Subcutaneous abdominal adipose tissue (tissue), 5 donors: Measurements from ENCODE around the gene LSM7.

ENCODE experiments used
- H3K27ac ChIP-seq: one replicate; pipeline ENCODE4 v1.7.0; 2013; ENCODE audit warnings: low read depth, mild to moderate bottlenecking, inconsistent platforms, low read length, moderate library complexity
- H3K27me3 ChIP-seq, 5 donors: one replicate each; pipeline ENCODE4 v1.7.0; 2013; ENCODE audit warnings: low read length in 5 of 5, inconsistent platforms in 1 of 5; ENCODE audit not compliant: control insufficient read depth in 5 of 5, insufficient read depth in 4 of 5
- H3K36me3 ChIP-seq, 5 donors: one replicate each; pipeline ENCODE4 v1.7.0; 2013; ENCODE audit warnings: low read length in 5 of 5; ENCODE audit not compliant: control insufficient read depth in 5 of 5, insufficient read depth in 5 of 5
- H3K4me1 ChIP-seq, 5 donors: one replicate each; pipeline ENCODE4 v1.7.0; 2013; ENCODE audit warnings: low read length in 5 of 5, mild to moderate bottlenecking in 3 of 5, moderate library complexity in 1 of 5; ENCODE audit not compliant: control insufficient read depth in 5 of 5, insufficient read depth in 5 of 5
- H3K4me3 ChIP-seq, 5 donors: one replicate each; pipeline ENCODE4 v1.7.0; 2013; ENCODE audit warnings: low read length in 5 of 5, low read depth in 1 of 5
- H3K9ac ChIP-seq, 5 donors: one replicate each; pipeline ENCODE4 v1.7.0; 2013; ENCODE audit warnings: low read length in 5 of 5, mild to moderate bottlenecking in 4 of 5, moderate library complexity in 3 of 5
- H3K9me3 ChIP-seq, 5 donors: one replicate each; pipeline ENCODE4 v1.7.0; 2013; ENCODE audit warnings: low read length in 5 of 5; ENCODE audit not compliant: control insufficient read depth in 5 of 5
- donor health status: healthy.
- donor health status: healthy.
- donor health status: healthy.
- donor health status: healthy.
- donor health status: healthy.

The LSM7 gene

GRCh38 chr19:2278459-2279158, 49.8 kb downstream of the LSM7 start:
- Histone ChIP-seq H3K36me3 (peaks cover 0 to 17% (median 9%) of the 10 kb centered on the region in 5 donors), H3K9me3 (no peaks in the 10 kb centered on the region), H3K9ac (no peak overlapping the region), H3K27me3 (no peaks in the 10 kb centered on the region), H3K4me3 (no peak overlapping the region), H3K4me1 (peaks cover 0 to 42% (median 30%) of the 10 kb centered on the region in 5 donors), H3K27ac (no peak overlapping the region)

- Histone ChIP-seq H3K4me1 (peaks cover 0 to 51% (median 41%) of the 10 kb centered on the region in 5 donors), H3K4me3 (no peak overlapping the region), H3K9me3 (no peaks in the 10 kb centered on the region), H3K27me3 (no peaks in the 10 kb centered on the region), H3K27ac (no peak overlapping the region), H3K9ac (no peak overlapping the region), H3K36me3 (peaks cover 0 to 23% (median 12%) of the 10 kb centered on the region in 5 donors)
These were observed 51.2 kb downstream of the LSM7 start for GRCh38 chr19:2277138-2277537.

- H3K4me3 ChIP-seq = peak overlapping the region in 1 of 5 donors; percentile 22
- no peak overlapping the region for H3K9ac ChIP-seq
- H3K27me3 ChIP-seq = no peaks in the 10 kb centered on the region
- peaks cover 3 to 51% (median 46%) of the 10 kb centered on the region in 5 donors for H3K4me1 ChIP-seq
- H3K27ac ChIP-seq = no peak overlapping the region
- peaks cover 0 to 28% (median 17%) of the 10 kb centered on the region in 5 donors for H3K36me3 ChIP-seq
- H3K9me3 ChIP-seq = no peaks in the 10 kb centered on the region
These were observed 51.9 kb downstream of the LSM7 start for GRCh38 chr19:2276429-2276986.

DNA sequence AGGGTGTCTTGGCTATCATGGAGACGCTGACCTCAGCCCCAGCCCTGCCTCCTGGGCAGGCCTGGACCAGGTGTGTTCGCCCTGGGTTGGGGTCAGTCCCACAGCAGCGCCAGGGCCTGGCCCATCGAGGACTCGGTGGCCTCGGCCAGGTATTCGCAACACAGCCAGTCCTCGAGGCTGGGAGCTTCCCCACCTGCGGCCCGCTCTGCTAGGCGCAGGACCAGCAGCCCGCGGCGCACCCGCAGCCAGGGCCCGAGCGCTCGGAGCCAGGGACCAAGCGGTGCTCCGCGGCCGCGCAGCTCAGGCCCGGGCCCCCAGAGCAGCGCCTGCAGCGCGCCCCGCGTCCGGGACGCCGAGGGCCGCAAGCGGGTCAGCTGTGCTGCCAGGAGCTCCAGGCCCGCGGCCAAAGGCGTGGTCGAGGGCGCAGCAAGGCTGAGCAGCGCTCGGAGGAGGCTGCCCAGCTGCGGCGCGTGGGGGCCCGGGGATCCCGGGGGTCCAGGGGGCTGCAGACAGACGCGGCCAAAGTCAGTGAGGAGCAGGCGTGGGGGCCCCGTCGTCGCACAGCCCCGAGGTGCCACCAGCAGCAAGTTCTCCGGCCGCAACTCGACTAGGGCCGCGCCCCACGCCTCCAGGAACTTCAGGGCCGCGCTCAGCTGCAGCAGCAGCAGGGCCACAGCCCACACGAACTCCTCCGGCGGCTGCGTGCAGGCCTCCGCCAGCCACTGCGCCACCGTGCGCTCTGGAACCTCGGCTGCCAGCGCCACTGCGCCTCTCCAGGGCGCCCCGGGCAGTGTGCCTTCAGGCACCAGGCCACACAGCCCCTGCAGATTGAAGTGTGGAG, 52.6 kb downstream of the LSM7 start:
- Histone ChIP-seq H3K27ac (no peak overlapping the region), H3K9ac (no peak overlapping the region), H3K27me3 (no peaks in the 10 kb centered on the region), H3K4me3 (peak overlapping the region in 2 of 5 donors; percentile 16 to 28), H3K36me3 (peaks cover 0 to 31% (median 17%) of the 10 kb centered on the region in 5 donors), H3K9me3 (no peaks in the 10 kb centered on the region), H3K4me1 (peaks cover 3 to 57% (median 53%) of the 10 kb centered on the region in 5 donors)

GRCh38 chr19:2274931-2275535, 53.4 kb downstream of the LSM7 start:
- H3K27me3 ChIP-seq = no peaks in the 10 kb centered on the region
- peak overlapping the region in 1 of 5 donors; percentile 16 for H3K4me3 ChIP-seq
- no peaks in the 10 kb centered on the region for H3K9me3 ChIP-seq
- H3K9ac ChIP-seq = no peak overlapping the region
- peaks cover 0 to 31% (median 17%) of the 10 kb centered on the region in 5 donors for H3K36me3 ChIP-seq
- H3K4me1 ChIP-seq = peaks cover 3 to 56% (median 53%) of the 10 kb centered on the region in 5 donors
- no peak overlapping the region for H3K27ac ChIP-seq

DNA sequence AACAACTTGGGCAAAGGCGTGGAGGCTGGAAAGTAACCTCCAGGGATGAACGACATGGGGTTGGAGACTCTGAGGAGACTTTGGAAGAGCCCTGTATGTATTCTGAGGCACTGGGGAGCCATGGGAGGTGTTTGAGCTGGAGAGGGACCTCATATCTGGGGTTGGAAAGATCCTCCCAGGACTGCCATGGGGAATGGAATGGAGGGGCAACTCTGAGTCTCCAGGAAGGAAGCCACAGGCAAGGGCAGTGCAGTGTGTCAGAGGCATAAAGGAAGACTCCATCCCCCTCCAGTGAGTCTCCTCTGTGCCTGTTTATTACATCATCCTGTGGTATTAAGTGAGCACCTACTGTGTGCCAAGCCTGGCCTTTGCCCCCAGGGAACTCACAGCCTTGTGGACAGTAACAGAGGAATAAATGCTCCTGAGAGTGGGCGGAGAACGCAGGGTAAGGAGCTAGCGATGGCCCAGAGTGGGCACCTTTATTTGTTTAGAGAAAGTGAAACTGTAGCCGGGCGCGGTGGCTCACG, 54.1 kb downstream of the LSM7 start:
- H3K27ac ChIP-seq = peak overlapping the region; percentile 95
- peak overlapping the region in 4 of 5 donors; percentile 14 to 55 (median 26) for H3K4me3 ChIP-seq
- H3K27me3 ChIP-seq = no peaks in the 10 kb centered on the region
- peaks cover 0 to 31% (median 17%) of the 10 kb centered on the region in 5 donors for H3K36me3 ChIP-seq
- H3K4me1 ChIP-seq = peaks cover 3 to 56% (median 53%) of the 10 kb centered on the region in 5 donors
- H3K9ac ChIP-seq = peak overlapping the region in 2 of 5 donors; percentile 10 to 47
- H3K9me3 ChIP-seq = no peaks in the 10 kb centered on the region

- Histone ChIP-seq H3K9me3 (no peaks in the 10 kb centered on the region), H3K27ac (peak overlapping the region; percentile 95), H3K4me1 (peaks cover 3 to 61% (median 57%) of the 10 kb centered on the region in 5 donors), H3K9ac (peak overlapping the region in 3 of 5 donors; percentile 10 to 66 (median 30)), H3K27me3 (no peaks in the 10 kb centered on the region), H3K36me3 (peaks cover 0 to 31% (median 17%) of the 10 kb centered on the region in 5 donors), H3K4me3 (peak overlapping the region; percentile 35 to 56 (median 43))
These were observed 54.8 kb downstream of the LSM7 start for GRCh38 chr19:2273356-2274184.
